ENCODE results near the gene HLA-DRA. TPM values are rescaled to one million over a fixed set of nuclear protein-coding genes. Genes with fewer than 3 reads are reported as not detected.
A peak's percentile ranks its signal among the peaks of the same experiment; 100 is the strongest.

Gene HLA-DRA
- total and polyA plus RNA-seq, 7 donors = 101 to 1,090 (median 137) TPM

DNA sequence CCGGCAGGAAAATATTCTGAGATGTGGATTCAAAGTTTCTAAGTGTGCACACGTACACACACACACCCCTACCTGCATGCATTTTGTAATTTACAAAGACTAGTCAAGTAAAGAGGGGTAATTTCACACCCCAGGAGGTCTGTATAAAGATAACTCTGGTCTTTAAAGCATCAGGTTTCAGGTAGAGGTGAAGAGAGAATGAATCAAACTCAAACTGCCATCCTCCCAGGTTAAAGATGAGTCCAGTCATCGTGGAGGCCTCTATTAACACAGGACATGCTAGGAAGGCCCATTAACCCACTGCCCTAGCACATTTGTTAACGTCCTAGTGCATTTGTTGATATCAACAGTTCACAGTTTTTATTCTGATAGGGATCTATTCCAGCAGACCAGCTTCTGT lies 3.5 kb upstream of the HLA-DRA start:
- H3K36me3 ChIP-seq = no peaks in the 10 kb centered on the region
- no peak for DNase-seq
- no peak overlapping the region for H3K4me3 ChIP-seq
- WGBS, 2 donors = 67 to 79% methylated on average over 4 of the region's 4 CpGs
- H3K27ac ChIP-seq = no peak overlapping the region
- intact Hi-C loops (cut with DNase I) = no loop called here
- H3K4me1 ChIP-seq = no peaks in the 10 kb centered on the region
- TF ChIP-seq EP300 (IDR thresholded peaks at IDR 0.05) = no peak
- TF ChIP-seq, protein P1, sequence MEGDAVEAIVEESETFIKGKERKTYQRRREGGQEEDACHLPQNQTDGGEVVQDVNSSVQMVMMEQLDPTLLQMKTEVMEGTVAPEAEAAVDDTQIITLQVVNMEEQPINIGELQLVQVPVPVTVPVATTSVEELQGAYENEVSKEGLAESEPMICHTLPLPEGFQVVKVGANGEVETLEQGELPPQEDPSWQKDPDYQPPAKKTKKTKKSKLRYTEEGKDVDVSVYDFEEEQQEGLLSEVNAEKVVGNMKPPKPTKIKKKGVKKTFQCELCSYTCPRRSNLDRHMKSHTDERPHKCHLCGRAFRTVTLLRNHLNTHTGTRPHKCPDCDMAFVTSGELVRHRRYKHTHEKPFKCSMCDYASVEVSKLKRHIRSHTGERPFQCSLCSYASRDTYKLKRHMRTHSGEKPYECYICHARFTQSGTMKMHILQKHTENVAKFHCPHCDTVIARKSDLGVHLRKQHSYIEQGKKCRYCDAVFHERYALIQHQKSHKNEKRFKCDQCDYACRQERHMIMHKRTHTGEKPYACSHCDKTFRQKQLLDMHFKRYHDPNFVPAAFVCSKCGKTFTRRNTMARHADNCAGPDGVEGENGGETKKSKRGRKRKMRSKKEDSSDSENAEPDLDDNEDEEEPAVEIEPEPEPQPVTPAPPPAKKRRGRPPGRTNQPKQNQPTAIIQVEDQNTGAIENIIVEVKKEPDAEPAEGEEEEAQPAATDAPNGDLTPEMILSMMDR (IDR thresholded peaks at IDR 0.05) = no peak
- no peak for TF ChIP-seq POLR2A (IDR thresholded peaks at IDR 0.05)
- no peak for TF ChIP-seq POLR2AphosphoS5 (IDR thresholded peaks at IDR 0.05)
- no peaks in the 10 kb centered on the region for H3K27me3 ChIP-seq
- H3K9me3 ChIP-seq = no peaks in the 10 kb centered on the region

DNA sequence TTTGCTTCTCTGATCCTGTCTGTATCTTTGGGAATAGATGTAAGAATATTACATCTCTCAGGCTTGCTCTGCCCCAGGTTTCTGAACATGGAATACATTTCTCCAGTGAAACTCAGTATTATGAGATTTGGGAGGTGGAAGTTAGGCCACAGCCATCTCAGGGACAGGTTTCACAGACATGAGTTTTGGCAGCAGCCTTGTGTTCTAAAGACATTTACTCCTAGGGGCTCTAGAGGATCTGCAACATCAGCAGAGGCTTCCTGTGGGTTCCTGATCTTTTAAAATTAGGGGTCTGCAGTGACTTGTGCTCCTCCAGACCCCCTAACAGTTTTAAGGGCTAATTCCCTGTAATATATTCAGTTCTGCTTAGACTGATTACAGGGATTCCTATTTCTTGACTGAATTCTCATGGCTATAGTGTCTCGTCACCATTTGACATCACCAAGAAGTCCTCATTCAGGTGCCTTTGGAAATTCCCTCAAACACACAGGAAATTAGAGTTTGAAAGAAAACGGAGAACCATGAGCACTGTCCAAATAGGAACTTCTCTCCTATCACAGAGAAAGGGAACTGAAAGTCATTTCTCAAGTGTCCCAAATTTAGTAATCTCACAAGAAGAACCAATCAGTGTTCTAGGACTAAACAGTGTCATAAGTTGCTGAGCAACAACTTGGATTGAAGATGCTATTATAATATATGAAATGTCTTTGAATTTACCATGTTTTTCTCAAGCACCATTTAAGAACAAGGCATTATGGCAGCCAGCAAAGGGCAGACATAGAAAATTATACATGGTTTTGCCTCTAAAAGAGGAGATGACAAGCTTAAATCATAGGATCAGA lies 2.5 kb upstream of the HLA-DRA start:
- TF ChIP-seq EP300 (IDR thresholded peaks at IDR 0.05) (no peak), POLR2AphosphoS5 (IDR thresholded peaks at IDR 0.05) (peak in 1 of 4 donors; percentile 40), POLR2A (IDR thresholded peaks at IDR 0.05) (no peak)
- TF ChIP-seq, protein P1 (IDR thresholded peaks at IDR 0.05) = no peak
- intact Hi-C loops (cut with DNase I) = no loop called here
- Histone ChIP-seq H3K36me3 (no peaks in the 10 kb centered on the region), H3K9me3 (no peaks in the 10 kb centered on the region), H3K27ac (peak overlapping the region in 3 of 4 donors; percentile 33 to 52 (median 49)), H3K4me3 (no peak overlapping the region), H3K27me3 (no peaks in the 10 kb centered on the region), H3K4me1 (no peaks in the 10 kb centered on the region)
- WGBS, 2 donors = 40 to 64% methylated on average over 2 of the region's 2 CpGs
- DNase-seq = no peak

- TF ChIP-seq POLR2A (IDR thresholded peaks at IDR 0.05) = no peak
- TF ChIP-seq, protein P1 (IDR thresholded peaks at IDR 0.05) = no peak
- TF ChIP-seq POLR2AphosphoS5 (IDR thresholded peaks at IDR 0.05) = no peak
- no peak for TF ChIP-seq EP300 (IDR thresholded peaks at IDR 0.05)
- Histone ChIP-seq H3K36me3 (no peaks in the 10 kb centered on the region), H3K9me3 (no peaks in the 10 kb centered on the region), H3K4me3 (no peak overlapping the region), H3K4me1 (no peaks in the 10 kb centered on the region), H3K27ac (peak overlapping the region in 2 of 4 donors; percentile 60 to 69), H3K27me3 (no peaks in the 10 kb centered on the region)
- intact Hi-C loops (cut with DNase I) = no loop called here
- DNase-seq = no peak
- 43 to 61% methylated on average over 1 of the region's 1 CpG for WGBS, 2 donors
These were observed 548 bp upstream of the HLA-DRA start for GRCh38 chr6:32439139-32439538.

DNA sequence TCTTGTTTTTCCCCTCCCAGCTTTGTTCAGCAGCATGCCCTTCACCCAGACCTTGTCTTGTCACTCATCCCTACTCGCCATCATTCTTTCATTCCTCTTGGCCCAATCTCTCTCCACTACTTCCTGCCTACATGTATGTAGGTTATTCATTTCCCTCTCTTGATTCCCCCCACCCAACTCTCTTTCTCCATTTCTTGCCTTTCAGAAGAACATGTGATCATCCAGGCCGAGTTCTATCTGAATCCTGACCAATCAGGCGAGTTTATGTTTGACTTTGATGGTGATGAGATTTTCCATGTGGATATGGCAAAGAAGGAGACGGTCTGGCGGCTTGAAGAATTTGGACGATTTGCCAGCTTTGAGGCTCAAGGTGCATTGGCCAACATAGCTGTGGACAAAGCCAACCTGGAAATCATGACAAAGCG lies 2.6 kb downstream of the HLA-DRA start:
- H3K4me1 ChIP-seq = no peaks in the 10 kb centered on the region
- no peak overlapping the region for H3K4me3 ChIP-seq
- intact Hi-C loops (cut with DNase I) = no loop called here
- no peaks in the 10 kb centered on the region for H3K36me3 ChIP-seq
- H3K27me3 ChIP-seq = no peaks in the 10 kb centered on the region
- TF ChIP-seq POLR2A (IDR thresholded peaks at IDR 0.05) (no peak), EP300 (IDR thresholded peaks at IDR 0.05) (no peak), POLR2AphosphoS5 (IDR thresholded peaks at IDR 0.05) (no peak)
- TF ChIP-seq, protein P1 (IDR thresholded peaks at IDR 0.05) = no peak
- WGBS, 2 donors = 88 to 90% methylated on average over 7 of the region's 7 CpGs
- H3K9me3 ChIP-seq = no peaks in the 10 kb centered on the region
- DNase-seq = no peak
- H3K27ac ChIP-seq = no peak overlapping the region

Data from sigmoid colon (tissue), 7 donors.